ENCODE results near the gene BTBD9.

- no peak for TF ChIP-seq POLR2A (IDR thresholded peaks at IDR 0.05)
- no peak for TF ChIP-seq CTCF (IDR thresholded peaks at IDR 0.05 in 4 of 5, conservative IDR thresholded peaks at IDR 0.05 in 1 of 5)
These were observed 133.9 kb downstream of the BTBD9 start for GRCh38 chr6:38505826-38506225.
